KG1 (cell line): ENCODE results near the gene ENTHD1.
"Not testable (repeated sequence)": the region's sequence is repeated elsewhere in the genome, so short reads cannot be mapped to it uniquely, and the experiment has no call there.

Experiments
- DNase-seq: peaks from one replicate; lab custom pipeline; 2025; lab: John Stamatoyannopoulos, UW

ENTHD1 gene

GRCh38 chr22:39898997-39899396 lies 5.4 kb upstream of the ENTHD1 start:
- peak; percentile 10 for DNase-seq

- no peak for DNase-seq
These were observed 4.3 kb upstream of the ENTHD1 start for GRCh38 chr22:39897841-39898240.

GRCh38 chr22:39896313-39896996 lies 2.9 kb upstream of the ENTHD1 start:
- DNase-seq, result no peak

GRCh38 chr22:39895682-39896081 lies 2.1 kb upstream of the ENTHD1 start:
- DNase-seq, result no peak

- DNase-seq, result no peak
These were observed 1.1 kb upstream of the ENTHD1 start for GRCh38 chr22:39894554-39895092.

- not testable (repeated sequence) for DNase-seq
These were observed 3.6 kb downstream of the ENTHD1 start for GRCh38 chr22:39889924-39890323.

- no peak for DNase-seq
These were observed 10.5 kb downstream of the ENTHD1 start for GRCh38 chr22:39883057-39883456.

GRCh38 chr22:39880722-39881121 lies 12.8 kb downstream of the ENTHD1 start:
- DNase-seq, result no peak

GRCh38 chr22:39877079-39877845 lies 16.3 kb downstream of the ENTHD1 start:
- DNase-seq, result no peak

GRCh38 chr22:39875176-39875885 lies 18.2 kb downstream of the ENTHD1 start:
- DNase-seq, result not testable (repeated sequence)

GRCh38 chr22:39873965-39874364 lies 19.6 kb downstream of the ENTHD1 start:
- no peak for DNase-seq

- DNase-seq, result no peak
These were observed 21.0 kb downstream of the ENTHD1 start for GRCh38 chr22:39872548-39872947.

GRCh38 chr22:39871008-39871798 lies 22.4 kb downstream of the ENTHD1 start:
- DNase-seq, result no peak

GRCh38 chr22:39869797-39870196 lies 23.8 kb downstream of the ENTHD1 start:
- DNase-seq, result not testable (repeated sequence)

- no peak for DNase-seq
These were observed 24.8 kb downstream of the ENTHD1 start for GRCh38 chr22:39868741-39869140.

GRCh38 chr22:39859903-39860588 lies 33.5 kb downstream of the ENTHD1 start:
- DNase-seq, result no peak

GRCh38 chr22:39856588-39856987 lies 37.0 kb downstream of the ENTHD1 start:
- no peak for DNase-seq

- no peak for DNase-seq
These were observed 40.8 kb downstream of the ENTHD1 start for GRCh38 chr22:39852799-39853198.

- DNase-seq, result no peak
These were observed 41.8 kb downstream of the ENTHD1 start for GRCh38 chr22:39851606-39852315.

GRCh38 chr22:39847477-39847876 lies 46.1 kb downstream of the ENTHD1 start:
- no peak for DNase-seq
